GM10847 (cell line): Measurements from ENCODE around the gene SLC22A5.

ENCODE experiments used
- POLR2A ChIP-seq: IDR thresholded peaks from 2 replicates; pipeline ENCODE4 v1.6.1; 2011; ENCODE audit not compliant: insufficient read length; ENCODE audit errors: extremely low read depth

The SLC22A5 gene

GRCh38 chr5:132376694-132377641 lies 7.5 kb downstream of the SLC22A5 start:
- no peak for TF ChIP-seq POLR2A

GRCh38 chr5:132377738-132378137 lies 8.2 kb downstream of the SLC22A5 start:
- TF ChIP-seq POLR2A, result no peak

- TF ChIP-seq POLR2A, result no peak
These were observed 9.1 kb downstream of the SLC22A5 start for GRCh38 chr5:132378580-132378979.

- TF ChIP-seq POLR2A, result no peak
These were observed 10.5 kb downstream of the SLC22A5 start for GRCh38 chr5:132380047-132380446.

GRCh38 chr5:132380741-132381140 lies 11.2 kb downstream of the SLC22A5 start:
- no peak for TF ChIP-seq POLR2A

GRCh38 chr5:132381614-132382013 lies 12.1 kb downstream of the SLC22A5 start:
- TF ChIP-seq POLR2A, result no peak

GRCh38 chr5:132383261-132383660 lies 13.8 kb downstream of the SLC22A5 start:
- no peak for TF ChIP-seq POLR2A

- TF ChIP-seq POLR2A, result no peak
These were observed 14.5 kb downstream of the SLC22A5 start for GRCh38 chr5:132383984-132384383.

- no peak for TF ChIP-seq POLR2A
These were observed 15.1 kb downstream of the SLC22A5 start for GRCh38 chr5:132384506-132385050.

GRCh38 chr5:132385326-132386105 lies 16.0 kb downstream of the SLC22A5 start:
- no peak for TF ChIP-seq POLR2A

GRCh38 chr5:132386644-132387286 lies 17.3 kb downstream of the SLC22A5 start:
- no peak for TF ChIP-seq POLR2A

GRCh38 chr5:132387640-132388117 lies 18.2 kb downstream of the SLC22A5 start:
- TF ChIP-seq POLR2A, result no peak

- TF ChIP-seq POLR2A, result no peak
These were observed 18.9 kb downstream of the SLC22A5 start for GRCh38 chr5:132388244-132389050.

- TF ChIP-seq POLR2A, result no peak
These were observed 19.5 kb downstream of the SLC22A5 start for GRCh38 chr5:132389051-132389331.
